Nephron progenitor cell (in vitro differentiated cells): Measurements from ENCODE around the gene RSBN1L.
A peak's percentile ranks its signal among the peaks of the same experiment; 100 is the strongest.

ENCODE experiments used
- DNase-seq: peaks from one replicate; pipeline ENCODE4 v3.0.0; 2021
- H3K27ac Mint-ChIP-seq: 2 replicates; pipeline ENCODE4 v1.8.0; 2021; ENCODE audit warnings: mild to moderate bottlenecking, moderate library complexity, mixed read lengths
- H3K27me3 Mint-ChIP-seq: 2 replicates; pipeline ENCODE4 v1.8.0; 2021; ENCODE audit warnings: mild to moderate bottlenecking, low read depth, mixed read lengths; ENCODE audit not compliant: poor library complexity
- H3K36me3 Mint-ChIP-seq: 2 replicates; pipeline ENCODE4 v1.8.0; 2021; ENCODE audit warnings: low read depth, mixed read lengths
- H3K4me1 Mint-ChIP-seq: 2 replicates; pipeline ENCODE4 v1.8.0; 2021; ENCODE audit warnings: mixed read lengths
- H3K4me3 Mint-ChIP-seq: 2 replicates; pipeline ENCODE4 v1.8.0; 2021; ENCODE audit warnings: mild to moderate bottlenecking, moderate library complexity, mixed read lengths
- H3K9me3 Mint-ChIP-seq: 2 replicates; pipeline ENCODE4 v1.8.0; 2021; ENCODE audit warnings: mild to moderate bottlenecking, moderate library complexity, mixed read lengths
- TF ChIP-seq, protein P1 (sequence below): fragments of 200-600 bp; sonication (generic); IDR thresholded peaks from 2 replicates; pipeline ENCODE4 v1.5.0; 2021; ENCODE audit warnings: antibody characterized with exemption

The RSBN1L gene

DNA sequence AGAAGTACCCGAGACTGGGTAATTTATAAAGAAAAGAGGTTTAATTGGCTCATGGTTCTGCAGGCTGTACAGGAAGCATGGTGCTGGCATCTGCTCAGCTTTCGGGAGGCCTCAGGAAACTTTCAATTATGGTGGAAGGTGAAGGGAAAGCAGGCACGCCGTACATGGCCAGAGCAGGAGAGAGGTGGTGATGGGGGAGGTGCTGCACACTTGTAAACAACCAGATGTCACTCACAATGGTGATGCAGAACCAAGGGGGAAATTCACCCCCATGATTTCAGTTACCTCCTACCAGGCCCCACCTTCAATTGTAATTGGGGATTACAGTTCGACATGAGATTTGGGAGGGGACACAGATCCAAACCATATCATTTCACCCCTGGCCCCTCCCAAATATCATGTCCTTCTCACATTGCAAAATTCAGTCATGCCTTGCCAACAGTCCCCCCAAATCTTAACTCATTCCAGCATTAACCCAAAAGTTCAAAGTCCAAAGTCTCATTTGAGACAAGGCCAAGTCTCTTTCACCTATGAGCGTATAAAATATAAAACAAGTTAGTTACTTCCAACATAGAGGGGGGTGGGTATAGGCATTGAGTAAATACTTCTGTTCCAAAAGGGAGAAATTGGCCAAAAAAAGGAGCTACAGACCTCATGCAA lies 50.0 kb downstream of the RSBN1L start:
- no peak for DNase-seq
- Mint-ChIP-seq H3K4me3 (no peak overlapping the region), H3K9me3 (peaks cover 4% of the 10 kb centered on the region), H3K4me1 (no peaks in the 10 kb centered on the region), H3K27ac (no peak overlapping the region), H3K27me3 (no peaks in the 10 kb centered on the region), H3K36me3 (peaks cover 88% of the 10 kb centered on the region)
- TF ChIP-seq, protein P1, sequence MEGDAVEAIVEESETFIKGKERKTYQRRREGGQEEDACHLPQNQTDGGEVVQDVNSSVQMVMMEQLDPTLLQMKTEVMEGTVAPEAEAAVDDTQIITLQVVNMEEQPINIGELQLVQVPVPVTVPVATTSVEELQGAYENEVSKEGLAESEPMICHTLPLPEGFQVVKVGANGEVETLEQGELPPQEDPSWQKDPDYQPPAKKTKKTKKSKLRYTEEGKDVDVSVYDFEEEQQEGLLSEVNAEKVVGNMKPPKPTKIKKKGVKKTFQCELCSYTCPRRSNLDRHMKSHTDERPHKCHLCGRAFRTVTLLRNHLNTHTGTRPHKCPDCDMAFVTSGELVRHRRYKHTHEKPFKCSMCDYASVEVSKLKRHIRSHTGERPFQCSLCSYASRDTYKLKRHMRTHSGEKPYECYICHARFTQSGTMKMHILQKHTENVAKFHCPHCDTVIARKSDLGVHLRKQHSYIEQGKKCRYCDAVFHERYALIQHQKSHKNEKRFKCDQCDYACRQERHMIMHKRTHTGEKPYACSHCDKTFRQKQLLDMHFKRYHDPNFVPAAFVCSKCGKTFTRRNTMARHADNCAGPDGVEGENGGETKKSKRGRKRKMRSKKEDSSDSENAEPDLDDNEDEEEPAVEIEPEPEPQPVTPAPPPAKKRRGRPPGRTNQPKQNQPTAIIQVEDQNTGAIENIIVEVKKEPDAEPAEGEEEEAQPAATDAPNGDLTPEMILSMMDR: no peak

DNA sequence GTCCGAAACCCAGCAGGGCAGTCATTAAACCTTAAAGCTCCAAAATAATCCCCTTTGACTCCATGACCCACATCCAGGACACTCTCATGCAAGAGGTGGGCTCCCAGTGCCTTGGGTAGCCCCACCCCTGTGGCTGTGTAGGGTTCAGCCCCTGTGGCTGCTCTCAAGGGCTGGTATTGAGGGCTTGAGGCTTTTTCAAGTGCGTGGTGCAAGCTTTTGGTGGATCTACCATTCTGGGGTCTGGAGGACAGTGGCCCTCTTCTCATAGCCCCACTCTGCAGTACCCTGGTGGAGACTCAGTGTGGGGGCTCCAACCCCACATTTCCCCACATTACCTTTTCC lies 50.5 kb downstream of the RSBN1L start:
- no peak overlapping the region for H3K27ac Mint-ChIP-seq
- peaks cover 85% of the 10 kb centered on the region for H3K36me3 Mint-ChIP-seq
- H3K9me3 Mint-ChIP-seq: peaks cover 4% of the 10 kb centered on the region
- no peak for DNase-seq
- TF ChIP-seq, protein P1: no peak
- H3K4me1 Mint-ChIP-seq: no peaks in the 10 kb centered on the region
- H3K4me3 Mint-ChIP-seq: no peak overlapping the region
- no peaks in the 10 kb centered on the region for H3K27me3 Mint-ChIP-seq

GRCh38 chr7:77747178-77747577 lies 50.9 kb downstream of the RSBN1L start:
- TF ChIP-seq, protein P1: no peak
- no peaks in the 10 kb centered on the region for H3K4me1 Mint-ChIP-seq
- no peaks in the 10 kb centered on the region for H3K27me3 Mint-ChIP-seq
- H3K9me3 Mint-ChIP-seq: peaks cover 4% of the 10 kb centered on the region
- H3K27ac Mint-ChIP-seq: no peak overlapping the region
- no peak overlapping the region for H3K4me3 Mint-ChIP-seq
- H3K36me3 Mint-ChIP-seq: peaks cover 81% of the 10 kb centered on the region
- no peak for DNase-seq

DNA sequence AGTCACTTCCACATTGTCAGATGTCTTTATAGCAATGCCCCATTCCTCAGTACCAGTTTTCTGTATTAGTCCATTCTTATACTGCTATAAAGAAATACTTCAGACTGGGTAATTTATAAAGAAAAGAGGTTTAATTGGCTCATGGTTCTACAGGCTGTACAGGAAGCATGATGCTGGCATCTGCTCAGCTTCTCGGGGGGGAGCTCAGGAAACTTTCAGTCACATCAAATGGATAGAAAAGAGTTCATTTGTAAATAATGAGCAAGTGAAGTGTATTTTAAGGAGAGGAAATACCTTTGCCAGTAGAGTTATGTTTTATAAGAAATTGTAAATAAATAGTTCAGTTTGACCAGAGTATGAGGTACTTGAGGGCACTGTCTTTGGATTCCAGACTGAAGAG lies 51.5 kb downstream of the RSBN1L start:
- no peak for DNase-seq
- Mint-ChIP-seq H3K4me3 (no peak overlapping the region), H3K4me1 (no peaks in the 10 kb centered on the region), H3K9me3 (peaks cover 4% of the 10 kb centered on the region), H3K27ac (no peak overlapping the region), H3K27me3 (no peaks in the 10 kb centered on the region), H3K36me3 (peaks cover 76% of the 10 kb centered on the region)
- TF ChIP-seq, protein P1: no peak

GRCh38 chr7:77752016-77752415 lies 55.8 kb downstream of the RSBN1L start:
- H3K27me3 Mint-ChIP-seq: no peaks in the 10 kb centered on the region
- H3K4me1 Mint-ChIP-seq: no peaks in the 10 kb centered on the region
- peaks cover 38% of the 10 kb centered on the region for H3K36me3 Mint-ChIP-seq
- DNase-seq: no peak
- TF ChIP-seq, protein P1: no peak
- H3K27ac Mint-ChIP-seq: peak overlapping the region; percentile 31
- no peak overlapping the region for H3K4me3 Mint-ChIP-seq
- H3K9me3 Mint-ChIP-seq: no peaks in the 10 kb centered on the region

DNA sequence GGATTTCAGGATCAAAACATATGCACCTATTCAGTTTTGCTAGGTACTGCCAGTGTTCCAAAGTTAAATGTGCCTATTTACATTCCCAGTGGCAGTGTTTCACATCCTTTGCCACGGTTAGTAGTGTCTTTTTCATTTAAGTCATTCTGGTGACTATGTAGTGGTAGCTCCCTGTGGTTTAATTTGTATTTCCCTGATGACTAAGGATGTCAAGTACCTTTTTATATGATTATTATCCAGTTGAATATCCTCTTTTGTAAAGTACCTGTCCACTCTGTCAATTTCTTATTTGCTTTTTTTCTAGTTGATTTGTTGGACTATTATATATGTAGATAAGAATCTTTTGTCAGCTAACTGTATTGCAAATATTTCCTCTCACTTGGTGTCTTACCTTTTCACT lies 56.9 kb downstream of the RSBN1L start:
- Mint-ChIP-seq H3K27ac (no peak overlapping the region), H3K4me3 (no peak overlapping the region), H3K36me3 (peaks cover 30% of the 10 kb centered on the region), H3K27me3 (no peaks in the 10 kb centered on the region), H3K4me1 (no peaks in the 10 kb centered on the region), H3K9me3 (no peaks in the 10 kb centered on the region)
- TF ChIP-seq, protein P1: no peak
- no peak for DNase-seq
